Measurements from ENCODE around the gene ABO.
A peak's percentile ranks its signal among the peaks of the same experiment; 100 is the strongest.

Gene ABO

DNA sequence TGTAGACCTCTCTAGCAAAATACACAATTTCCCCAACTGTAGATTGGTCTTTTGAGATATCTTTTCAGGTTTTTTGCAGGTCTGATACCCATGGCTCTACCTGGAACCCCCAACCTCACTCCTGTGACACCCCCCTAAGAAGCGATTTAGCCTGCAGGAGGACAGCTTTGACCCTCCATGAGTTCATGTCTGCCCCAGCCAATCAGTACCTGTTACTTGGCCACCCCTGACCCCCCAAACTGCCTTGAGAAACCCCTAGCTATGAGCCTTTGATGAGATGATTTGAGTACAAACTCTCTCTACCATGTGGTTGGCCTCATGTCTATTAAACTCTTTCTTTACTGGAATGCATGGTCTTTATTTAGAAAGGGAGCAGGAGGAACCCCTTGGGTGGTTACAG is 25.7 kb downstream of the ABO start (continued):
- TF ChIP-seq, protein P1, sequence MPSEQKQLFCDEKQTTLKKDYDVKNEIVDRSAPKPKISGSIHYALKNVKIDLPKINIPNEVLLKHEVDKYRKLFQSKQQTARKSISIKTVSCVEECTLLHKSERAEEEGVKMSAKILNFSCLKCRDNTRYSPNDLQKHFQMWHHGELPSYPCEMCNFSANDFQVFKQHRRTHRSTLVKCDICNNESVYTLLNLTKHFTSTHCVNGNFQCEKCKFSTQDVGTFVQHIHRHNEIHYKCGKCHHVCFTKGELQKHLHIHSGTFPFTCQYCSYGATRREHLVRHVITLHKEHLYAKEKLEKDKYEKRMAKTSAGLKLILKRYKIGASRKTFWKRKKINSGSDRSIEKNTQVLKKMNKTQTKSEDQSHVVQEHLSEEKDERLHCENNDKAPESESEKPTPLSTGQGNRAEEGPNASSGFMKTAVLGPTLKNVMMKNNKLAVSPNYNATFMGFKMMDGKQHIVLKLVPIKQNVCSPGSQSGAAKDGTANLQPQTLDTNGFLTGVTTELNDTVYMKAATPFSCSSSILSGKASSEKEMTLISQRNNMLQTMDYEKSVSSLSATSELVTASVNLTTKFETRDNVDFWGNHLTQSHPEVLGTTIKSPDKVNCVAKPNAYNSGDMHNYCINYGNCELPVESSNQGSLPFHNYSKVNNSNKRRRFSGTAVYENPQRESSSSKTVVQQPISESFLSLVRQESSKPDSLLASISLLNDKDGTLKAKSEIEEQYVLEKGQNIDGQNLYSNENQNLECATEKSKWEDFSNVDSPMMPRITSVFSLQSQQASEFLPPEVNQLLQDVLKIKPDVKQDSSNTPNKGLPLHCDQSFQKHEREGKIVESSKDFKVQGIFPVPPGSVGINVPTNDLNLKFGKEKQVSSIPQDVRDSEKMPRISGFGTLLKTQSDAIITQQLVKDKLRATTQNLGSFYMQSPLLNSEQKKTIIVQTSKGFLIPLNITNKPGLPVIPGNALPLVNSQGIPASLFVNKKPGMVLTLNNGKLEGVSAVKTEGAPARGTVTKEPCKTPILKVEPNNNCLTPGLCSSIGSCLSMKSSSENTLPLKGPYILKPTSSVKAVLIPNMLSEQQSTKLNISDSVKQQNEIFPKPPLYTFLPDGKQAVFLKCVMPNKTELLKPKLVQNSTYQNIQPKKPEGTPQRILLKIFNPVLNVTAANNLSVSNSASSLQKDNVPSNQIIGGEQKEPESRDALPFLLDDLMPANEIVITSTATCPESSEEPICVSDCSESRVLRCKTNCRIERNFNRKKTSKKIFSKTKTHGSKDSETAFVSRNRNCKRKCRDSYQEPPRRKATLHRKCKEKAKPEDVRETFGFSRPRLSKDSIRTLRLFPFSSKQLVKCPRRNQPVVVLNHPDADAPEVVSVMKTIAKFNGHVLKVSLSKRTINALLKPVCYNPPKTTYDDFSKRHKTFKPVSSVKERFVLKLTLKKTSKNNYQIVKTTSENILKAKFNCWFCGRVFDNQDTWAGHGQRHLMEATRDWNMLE (tag by site-specific recombination; conservative IDR thresholded peaks at IDR 0.05; ENCODE audit: low read depth), result no peak
- TF ChIP-seq REPIN1 (tag by site-specific recombination; IDR thresholded peaks at IDR 0.05; ENCODE audit: low read depth), result no peak

- Histone ChIP-seq H3K4me3 (ENCODE audit: low read depth, low read length) (no peak overlapping the region), H3K4me1 (ENCODE audit: control insufficient read depth, insufficient read depth, low read length) (no peaks in the 10 kb centered on the region), H3K9me3 (ENCODE audit: control insufficient read depth, insufficient read depth, low read depth, low read length) (no peaks in the 10 kb centered on the region), H3K27ac (ENCODE audit: extremely low read depth, low read depth, low read length) (no peak overlapping the region), H3K36me3 (ENCODE audit: control insufficient read depth in 2 of 2, insufficient read depth in 1 of 2, low read length in 2 of 2) (no peaks in the 10 kb centered on the region)
- no peak for TF ChIP-seq ZNF391 (tag by site-specific recombination; IDR thresholded peaks at IDR 0.05; ENCODE audit: borderline replicate concordance, low read depth)
- TF ChIP-seq ZNF19 (tag by site-specific recombination; IDR thresholded peaks at IDR 0.05; ENCODE audit: low read depth), result no peak
- no peak for TF ChIP-seq ZNF610 (tag by site-specific recombination; IDR thresholded peaks at IDR 0.05; ENCODE audit: borderline replicate concordance)
- no peak for TF ChIP-seq ZNF664 (tag by site-specific recombination; IDR thresholded peaks at IDR 0.05)
- TF ChIP-seq ZNF488 (tag by site-specific recombination; IDR thresholded peaks at IDR 0.05), result no peak
- no peak for TF ChIP-seq ZNF146 (tag by site-specific recombination; IDR thresholded peaks at IDR 0.05)
- no peak for TF ChIP-seq TRIM28 (IDR thresholded peaks at IDR 0.05; ENCODE audit: borderline replicate concordance, low read length)
- TF ChIP-seq, protein P2, sequence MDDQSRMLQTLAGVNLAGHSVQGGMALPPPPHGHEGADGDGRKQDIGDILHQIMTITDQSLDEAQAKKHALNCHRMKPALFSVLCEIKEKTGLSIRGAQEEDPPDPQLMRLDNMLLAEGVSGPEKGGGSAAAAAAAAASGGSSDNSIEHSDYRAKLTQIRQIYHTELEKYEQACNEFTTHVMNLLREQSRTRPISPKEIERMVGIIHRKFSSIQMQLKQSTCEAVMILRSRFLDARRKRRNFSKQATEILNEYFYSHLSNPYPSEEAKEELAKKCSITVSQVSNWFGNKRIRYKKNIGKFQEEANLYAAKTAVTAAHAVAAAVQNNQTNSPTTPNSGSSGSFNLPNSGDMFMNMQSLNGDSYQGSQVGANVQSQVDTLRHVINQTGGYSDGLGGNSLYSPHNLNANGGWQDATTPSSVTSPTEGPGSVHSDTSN (CRISPR knock-in tag; IDR thresholded peaks at IDR 0.05), result no peak
- no peak for TF ChIP-seq ZSCAN23 (tag by site-specific recombination; IDR thresholded peaks at IDR 0.05)
- TF ChIP-seq ZNF791 (tag by site-specific recombination; IDR thresholded peaks at IDR 0.05), result no peak
- TF ChIP-seq ZNF529 (tag by site-specific recombination; IDR thresholded peaks at IDR 0.05; ENCODE audit: insufficient replicate concordance), result no peak
- no peak for TF ChIP-seq ZNF311 (tag by site-specific recombination; IDR thresholded peaks at IDR 0.05; ENCODE audit: borderline replicate concordance)
- TF ChIP-seq ZNF514 (tag by site-specific recombination; IDR thresholded peaks at IDR 0.05), result no peak
- TF ChIP-seq ZNF626 (tag by site-specific recombination; IDR thresholded peaks at IDR 0.05), result no peak
- ChIA-PET POLR2A (no interaction called here), CTCF (interaction anchor here (1.4 to 3.1 kb wide), 2 partner anchors 9 to 60 kb away, joined by 3 to 21 read pairs; no protein-coding TSS in a partner anchor)
Measured at GRCh38 chr9:133248726-133249295, 26.2 kb downstream of the ABO start.

DNA sequence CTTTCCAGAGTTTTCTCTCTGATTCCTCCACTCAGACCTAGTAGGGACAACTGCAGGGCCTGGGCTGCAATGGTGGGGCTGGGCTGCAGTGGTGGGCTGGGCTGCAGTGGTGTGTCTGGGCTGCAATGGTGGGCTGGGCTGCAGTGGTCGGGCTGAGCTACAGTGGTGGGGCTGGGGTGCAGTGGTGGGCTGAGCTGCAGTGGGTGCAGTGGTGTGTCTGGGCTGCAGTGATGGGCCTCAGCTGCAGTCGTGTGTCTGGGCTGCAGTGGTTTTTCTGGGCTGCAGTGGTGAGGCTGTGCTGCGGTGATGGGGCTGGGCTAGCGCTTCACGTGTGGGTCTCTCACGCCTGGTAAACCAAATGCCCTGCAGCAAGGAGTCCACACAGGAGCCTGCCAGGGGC is 27.4 kb downstream of the ABO start:
- Histone ChIP-seq H3K9me3 (ENCODE audit: control insufficient read depth, insufficient read depth, low read depth, low read length) (no peaks in the 10 kb centered on the region), H3K36me3 (ENCODE audit: control insufficient read depth in 2 of 2, insufficient read depth in 1 of 2, low read length in 2 of 2) (no peaks in the 10 kb centered on the region), H3K4me1 (ENCODE audit: control insufficient read depth, insufficient read depth, low read length) (no peaks in the 10 kb centered on the region), H3K27ac (ENCODE audit: extremely low read depth, low read depth, low read length) (no peak overlapping the region), H3K4me3 (ENCODE audit: low read depth, low read length) (no peak overlapping the region)
- ChIA-PET CTCF (interaction anchor here (3.1 kb wide), 1 partner anchor 8 kb away, joined by 21 read pairs; no protein-coding TSS in a partner anchor), POLR2A (no interaction called here)
- TF ChIP-seq, protein P3, sequence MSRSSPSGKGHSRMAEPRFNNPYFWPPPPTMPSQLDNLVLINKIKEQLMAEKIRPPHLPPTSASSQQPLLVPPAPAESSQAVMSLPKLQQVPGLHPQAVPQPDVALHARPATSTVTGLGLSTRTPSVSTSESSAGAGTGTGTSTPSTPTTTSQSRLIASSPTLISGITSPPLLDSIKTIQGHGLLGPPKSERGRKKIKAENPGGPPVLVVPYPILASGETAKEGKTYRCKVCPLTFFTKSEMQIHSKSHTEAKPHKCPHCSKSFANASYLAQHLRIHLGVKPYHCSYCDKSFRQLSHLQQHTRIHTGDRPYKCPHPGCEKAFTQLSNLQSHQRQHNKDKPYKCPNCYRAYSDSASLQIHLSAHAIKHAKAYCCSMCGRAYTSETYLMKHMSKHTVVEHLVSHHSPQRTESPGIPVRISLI (tag by site-specific recombination; IDR thresholded peaks at IDR 0.05), result no peak
- TF ChIP-seq, protein P4, sequence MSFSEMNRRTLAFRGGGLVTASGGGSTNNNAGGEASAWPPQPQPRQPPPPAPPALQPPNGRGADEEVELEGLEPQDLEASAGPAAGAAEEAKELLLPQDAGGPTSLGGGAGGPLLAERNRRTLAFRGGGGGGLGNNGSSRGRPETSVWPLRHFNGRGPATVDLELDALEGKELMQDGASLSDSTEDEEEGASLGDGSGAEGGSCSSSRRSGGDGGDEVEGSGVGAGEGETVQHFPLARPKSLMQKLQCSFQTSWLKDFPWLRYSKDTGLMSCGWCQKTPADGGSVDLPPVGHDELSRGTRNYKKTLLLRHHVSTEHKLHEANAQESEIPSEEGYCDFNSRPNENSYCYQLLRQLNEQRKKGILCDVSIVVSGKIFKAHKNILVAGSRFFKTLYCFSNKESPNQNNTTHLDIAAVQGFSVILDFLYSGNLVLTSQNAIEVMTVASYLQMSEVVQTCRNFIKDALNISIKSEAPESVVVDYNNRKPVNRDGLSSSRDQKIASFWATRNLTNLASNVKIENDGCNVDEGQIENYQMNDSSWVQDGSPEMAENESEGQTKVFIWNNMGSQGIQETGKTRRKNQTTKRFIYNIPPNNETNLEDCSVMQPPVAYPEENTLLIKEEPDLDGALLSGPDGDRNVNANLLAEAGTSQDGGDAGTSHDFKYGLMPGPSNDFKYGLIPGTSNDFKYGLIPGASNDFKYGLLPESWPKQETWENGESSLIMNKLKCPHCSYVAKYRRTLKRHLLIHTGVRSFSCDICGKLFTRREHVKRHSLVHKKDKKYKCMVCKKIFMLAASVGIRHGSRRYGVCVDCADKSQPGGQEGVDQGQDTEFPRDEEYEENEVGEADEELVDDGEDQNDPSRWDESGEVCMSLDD (tag by site-specific recombination; IDR thresholded peaks at IDR 0.05), result no peak
- TF ChIP-seq ZNF449 (tag by site-specific recombination; IDR thresholded peaks at IDR 0.05), result peak; percentile 93
